Measurements from ENCODE around the gene MAPRE2.

GRCh38 chr18:35114305-35114704 lies 73.1 kb downstream of the MAPRE2 start:
- TF ChIP-seq CTCF (IDR thresholded peaks at IDR 0.05; ENCODE audit: low read depth, low read length) (no peak), EZH2phosphoT487 (IDR thresholded peaks at IDR 0.05; ENCODE audit: low read depth) (no peak)
